Body of pancreas (tissue), 4 donors: ENCODE results near the gene METAP1. TPM values are rescaled to one million over a fixed set of nuclear protein-coding genes. Genes with fewer than 3 reads are reported as not detected.
"Not testable (repeated sequence)": the region's sequence is repeated elsewhere in the genome, so short reads cannot be mapped to it uniquely, and the experiment has no call there.

Source experiments
- ATAC-seq: fragments of 150-250 bp; one replicate; pipeline ENCODE4 v1.9.1; 2016
- DNase-seq, 4 donors: peaks; one replicate each; pipeline ENCODE4 v3.0.0-alpha.2; 2019
- H3K27ac ChIP-seq, 4 donors: fragments of 200-600 bp; sonication (generic); 1 replicate in 3 of 4; 2 replicates in 1 of 4; pipeline versions ENCODE4 v1.5.1 to v1.6.1; 2016 to 2019; ENCODE audit warnings: mild to moderate bottlenecking in 1 of 4, mixed read lengths in 1 of 4, moderate library complexity in 1 of 4
- H3K27me3 ChIP-seq, 2 donors: fragments of 200-600 bp; sonication (generic); one replicate each; pipeline ENCODE4 v1.6.0; 2016; ENCODE audit warnings: mild to moderate bottlenecking in 1 of 2
- H3K36me3 ChIP-seq, 2 donors: fragments of 200-600 bp; sonication (generic); replicated peaks in 1 of 2; 2 replicates each; pipeline ENCODE4 v1.5.1; 2016; ENCODE audit warnings: low read depth in 2 of 2; ENCODE audit not compliant: insufficient read depth in 1 of 2
- H3K4me1 ChIP-seq: fragments of 200-600 bp; sonication (generic); one replicate; pipeline ENCODE4 v1.6.0; 2016
- H3K4me3 ChIP-seq, 2 donors: fragments of 200-600 bp; sonication (generic); 1 replicate in 1 of 2; 2 replicates in 1 of 2; pipeline ENCODE4 v1.5.1; 2016 to 2019
- H3K9me3 ChIP-seq, 3 donors: fragments of 200-600 bp; sonication (generic); 1 replicate in 2 of 3; 2 replicates in 1 of 3; pipeline ENCODE4 v1.5.1; 2016
- POLR2A ChIP-seq, 3 donors: fragments of 450-650 bp; IDR thresholded peaks; one replicate each; pipeline ENCODE4 v1.6.1; 2016; ENCODE audit warnings: antibody characterized with exemption in 3 of 3, mild to moderate bottlenecking in 2 of 3
- WGBS, 2 donors: methylation state at CpG; one replicate each; pipeline ENCODE4 v1.1.5; 2017; 5-methylcytosine and 5-hydroxymethylcytosine counted together
- intact Hi-C: fragments of 100-400 bp; cut with DNase I; formaldehyde crosslinking; loops from one replicate; pipeline ENCODE4 v1.15.1; 2023
- microRNA-seq, 2 donors: library from miRNA; unstranded; fragments of <30 nt; microRNA quantifications; one replicate each; pipeline ENCODE4, GENCODE V29; 2016; ENCODE audit warnings: borderline number of aligned reads in 2 of 2, borderline replicate concordance in 2 of 2
- small RNA-seq: library from RNA; depleted of rRNA; stranded (forward); fragments of <200 nt; gene quantifications from one replicate; pipeline ENCODE3, GENCODE V24; 2016
- total RNA-seq, 2 donors: library from RNA; depleted of rRNA; stranded (reverse); fragments of >200 nt; gene quantifications; one replicate each; pipeline ENCODE4 v1.1.0, GENCODE V29; 2016
- TF ChIP-seq, protein P1 (sequence below), 7 experiments: fragments of 450-650 bp in 4 of 7; fragments of 200-600 bp in 3 of 7; sonication (generic) in 3 of 7; IDR thresholded peaks; one replicate each; pipeline ENCODE4 v1.5.1; 2016 to 2019; ENCODE audit warnings: antibody characterized with exemption in 7 of 7

The METAP1 gene
- total RNA-seq, 2 donors from 2014 or later = 21.1 to 21.8 TPM

DNA sequence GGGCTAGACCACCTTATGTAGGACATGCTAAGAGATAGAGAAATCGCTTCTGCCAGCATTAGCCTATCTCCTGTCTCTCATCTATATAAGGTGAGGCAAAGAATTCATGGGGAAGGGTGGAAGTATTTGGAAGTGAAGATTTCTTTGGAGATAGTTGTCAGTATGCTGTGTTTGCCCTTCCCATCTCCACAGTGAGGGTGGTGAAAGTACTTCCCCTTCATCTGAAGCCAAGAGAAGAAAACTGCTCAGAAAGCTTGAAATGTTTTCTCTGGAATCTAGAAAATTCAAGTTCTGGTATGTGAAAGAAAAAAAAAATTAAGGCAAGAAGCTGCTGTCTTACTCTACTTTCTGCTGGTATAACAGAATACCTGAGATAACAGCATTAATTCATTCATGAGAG, 105.4 kb downstream of the METAP1 start:
- TF ChIP-seq, protein P1, sequence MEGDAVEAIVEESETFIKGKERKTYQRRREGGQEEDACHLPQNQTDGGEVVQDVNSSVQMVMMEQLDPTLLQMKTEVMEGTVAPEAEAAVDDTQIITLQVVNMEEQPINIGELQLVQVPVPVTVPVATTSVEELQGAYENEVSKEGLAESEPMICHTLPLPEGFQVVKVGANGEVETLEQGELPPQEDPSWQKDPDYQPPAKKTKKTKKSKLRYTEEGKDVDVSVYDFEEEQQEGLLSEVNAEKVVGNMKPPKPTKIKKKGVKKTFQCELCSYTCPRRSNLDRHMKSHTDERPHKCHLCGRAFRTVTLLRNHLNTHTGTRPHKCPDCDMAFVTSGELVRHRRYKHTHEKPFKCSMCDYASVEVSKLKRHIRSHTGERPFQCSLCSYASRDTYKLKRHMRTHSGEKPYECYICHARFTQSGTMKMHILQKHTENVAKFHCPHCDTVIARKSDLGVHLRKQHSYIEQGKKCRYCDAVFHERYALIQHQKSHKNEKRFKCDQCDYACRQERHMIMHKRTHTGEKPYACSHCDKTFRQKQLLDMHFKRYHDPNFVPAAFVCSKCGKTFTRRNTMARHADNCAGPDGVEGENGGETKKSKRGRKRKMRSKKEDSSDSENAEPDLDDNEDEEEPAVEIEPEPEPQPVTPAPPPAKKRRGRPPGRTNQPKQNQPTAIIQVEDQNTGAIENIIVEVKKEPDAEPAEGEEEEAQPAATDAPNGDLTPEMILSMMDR (IDR thresholded peaks at IDR 0.05) = no peak
- TF ChIP-seq POLR2A (IDR thresholded peaks at IDR 0.05) = no peak
- Histone ChIP-seq H3K4me1 (no peaks in the 10 kb centered on the region), H3K27ac (no peak overlapping the region), H3K27me3 (no peaks in the 10 kb centered on the region), H3K9me3 (no peaks in the 10 kb centered on the region), H3K36me3 (no peaks in the 10 kb centered on the region), H3K4me3 (no peak overlapping the region)
- intact Hi-C loops = no loop called here
- WGBS, 2 donors = 86 to 88% methylated on average over 1 of the region's 1 CpG
- no peak for ATAC-seq
- no peak for DNase-seq

DNA sequence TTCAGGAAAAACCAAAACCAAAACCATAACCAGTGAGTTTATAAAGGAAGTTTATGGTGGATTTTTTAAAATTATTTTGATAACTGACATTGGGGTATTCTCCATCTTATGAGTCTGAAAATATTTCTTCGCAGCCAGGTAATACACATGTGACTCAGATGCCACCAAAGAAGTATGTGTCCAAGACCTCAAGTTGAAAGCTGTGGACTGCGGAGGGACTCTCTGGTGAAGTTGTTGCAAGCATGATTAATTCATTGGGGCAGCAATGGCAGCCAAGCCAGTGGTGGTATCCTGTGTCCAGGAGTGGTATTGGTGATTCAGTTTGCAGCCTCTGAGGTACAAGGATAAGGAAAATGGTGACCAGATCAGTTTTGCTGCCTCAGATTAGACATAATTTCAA, 107.1 kb downstream of the METAP1 start:
- Histone ChIP-seq H3K36me3 (no peaks in the 10 kb centered on the region), H3K27ac (no peak overlapping the region), H3K4me3 (no peak overlapping the region), H3K27me3 (no peaks in the 10 kb centered on the region), H3K4me1 (peaks cover 4% of the 10 kb centered on the region), H3K9me3 (no peaks in the 10 kb centered on the region)
- WGBS, 2 donors = 97 to 100% methylated on average over 2 of the region's 2 CpGs
- intact Hi-C loops = no loop called here
- no peak for TF ChIP-seq POLR2A (IDR thresholded peaks at IDR 0.05)
- TF ChIP-seq, protein P1 (IDR thresholded peaks at IDR 0.05) = no peak
- DNase-seq = no peak
- ATAC-seq = no peak

DNA sequence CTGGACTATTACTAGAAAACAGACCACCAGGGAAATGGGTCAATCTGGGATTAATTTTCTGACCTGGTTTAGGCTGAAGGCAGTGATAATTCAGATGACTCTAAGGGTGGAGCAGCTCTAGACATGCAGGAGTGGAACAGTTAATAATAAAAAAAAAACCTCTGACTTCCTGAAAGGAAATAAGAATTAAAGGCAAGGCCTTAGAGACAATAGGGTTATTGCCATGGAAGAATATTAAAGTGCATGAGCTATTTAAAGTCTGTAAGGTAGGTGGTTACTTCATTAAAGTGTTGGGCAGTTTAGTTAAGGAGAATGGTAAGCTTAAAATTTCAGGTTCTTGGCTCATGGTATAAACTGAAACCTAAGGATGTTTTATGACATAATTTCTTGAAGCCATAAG, 107.6 kb downstream of the METAP1 start:
- Histone ChIP-seq H3K4me3 (no peak overlapping the region), H3K27me3 (no peaks in the 10 kb centered on the region), H3K4me1 (peaks cover 4% of the 10 kb centered on the region), H3K9me3 (no peaks in the 10 kb centered on the region), H3K36me3 (no peaks in the 10 kb centered on the region), H3K27ac (no peak overlapping the region)
- no peak for TF ChIP-seq POLR2A (IDR thresholded peaks at IDR 0.05)
- TF ChIP-seq, protein P1 (IDR thresholded peaks at IDR 0.05) = no peak
- DNase-seq (no peak), ATAC-seq (no peak)
- intact Hi-C loops = no loop called here

- ATAC-seq (no peak), DNase-seq (no peak)
- TF ChIP-seq, protein P1 (IDR thresholded peaks at IDR 0.05) = no peak
- no peak for TF ChIP-seq POLR2A (IDR thresholded peaks at IDR 0.05)
- Histone ChIP-seq H3K27me3 (no peaks in the 10 kb centered on the region), H3K4me3 (no peak overlapping the region), H3K9me3 (no peaks in the 10 kb centered on the region), H3K36me3 (no peaks in the 10 kb centered on the region), H3K27ac (no peak overlapping the region), H3K4me1 (peaks cover 4% of the 10 kb centered on the region)
- intact Hi-C loops = no loop called here
- 93 to 97% methylated on average over 1 of the region's 1 CpG for WGBS, 2 donors
Measured at GRCh38 chr4:99104153-99104552, 108.6 kb downstream of the METAP1 start.

- 78 to 90% methylated on average over 6 to 12 of the region's 12 CpGs for WGBS, 2 donors
- H3K27ac ChIP-seq, DNase-seq, H3K4me3 ChIP-seq, ATAC-seq, intact Hi-C loops, H3K36me3 ChIP-seq, H3K9me3 ChIP-seq, H3K4me1 ChIP-seq, H3K27me3 ChIP-seq: not testable (repeated sequence)
Measured at GRCh38 chr4:99109286-99109685, 113.8 kb downstream of the METAP1 start.

Small RNAs within 50 kb of the gene (microRNA-seq; reads per million reads assigned to microRNA genes)
- gene MIR3684 = 0 to 0.47 reads per million in 2 donors

Small RNAs within 50 kb of the gene (small RNA-seq; reads per million reads assigned to genes)
- gene MIR3684 = not detected
- gene RNU7-149P = not detected

Other genes with a start within 250 kb of the METAP1 start
- 10 to 100 TPM; 31.1 to 67.9 TPM for gene EIF4E, start 66.6 kb upstream of the METAP1 start, total RNA-seq
- 10 to 100 TPM; 30.0 to 63.3 TPM for gene ADH5, start 93.1 kb downstream of the METAP1 start, total RNA-seq
- gene ADH4, start 148.6 kb downstream of the METAP1 start, total RNA-seq = not detected
- not detected for gene ADH6, start 223.5 kb downstream of the METAP1 start, total RNA-seq